Rectal smooth muscle tissue (tissue), 1 donor: ENCODE data around the gene SLC16A3.
A peak's percentile ranks its signal among the peaks of the same experiment; 100 is the strongest.

Experiments used
- H3K27ac ChIP-seq: one replicate; pipeline ENCODE4 v1.7.0; 2013; ENCODE audit warnings: low read depth, low read length, inconsistent platforms
- H3K27me3 ChIP-seq: one replicate; pipeline ENCODE4 v1.7.0; 2013; ENCODE audit warnings: low read length; ENCODE audit not compliant: control insufficient read depth, insufficient read depth
- H3K36me3 ChIP-seq: one replicate; pipeline ENCODE4 v1.7.0; 2013; ENCODE audit warnings: low read length; ENCODE audit not compliant: control insufficient read depth, insufficient read depth
- H3K4me1 ChIP-seq: one replicate; pipeline ENCODE4 v1.7.0; 2013; ENCODE audit warnings: low read length; ENCODE audit not compliant: control insufficient read depth, insufficient read depth
- H3K4me3 ChIP-seq: one replicate; pipeline ENCODE4 v1.7.0; 2013; ENCODE audit warnings: low read length
- H3K9ac ChIP-seq: one replicate; pipeline ENCODE4 v1.7.0; 2013; ENCODE audit warnings: low read length

SLC16A3 gene

GRCh38 chr17:82287868-82288801 is 59.3 kb downstream of the SLC16A3 start:
- H3K27me3 ChIP-seq: no peaks in the 10 kb centered on the region
- H3K27ac ChIP-seq: peak overlapping the region; percentile 69
- no peak overlapping the region for H3K4me3 ChIP-seq
- H3K9ac ChIP-seq: no peak overlapping the region
- no peaks in the 10 kb centered on the region for H3K36me3 ChIP-seq
- H3K4me1 ChIP-seq: peaks cover 12% of the 10 kb centered on the region
